RCC 7860 (cell line): ENCODE measurements around the gene APRT.

ENCODE experiments used
- DNase-seq: peaks from one replicate; pipeline ENCODE4 v3.0.0-alpha.2; 2015; ENCODE audit warnings: low spot score
- FAIRE-seq: peaks from 2 replicates; lab custom pipeline; 2012; peaks lifted over from hg19 to GRCh38; lab: Jason Lieb, UNC

Gene APRT

DNA sequence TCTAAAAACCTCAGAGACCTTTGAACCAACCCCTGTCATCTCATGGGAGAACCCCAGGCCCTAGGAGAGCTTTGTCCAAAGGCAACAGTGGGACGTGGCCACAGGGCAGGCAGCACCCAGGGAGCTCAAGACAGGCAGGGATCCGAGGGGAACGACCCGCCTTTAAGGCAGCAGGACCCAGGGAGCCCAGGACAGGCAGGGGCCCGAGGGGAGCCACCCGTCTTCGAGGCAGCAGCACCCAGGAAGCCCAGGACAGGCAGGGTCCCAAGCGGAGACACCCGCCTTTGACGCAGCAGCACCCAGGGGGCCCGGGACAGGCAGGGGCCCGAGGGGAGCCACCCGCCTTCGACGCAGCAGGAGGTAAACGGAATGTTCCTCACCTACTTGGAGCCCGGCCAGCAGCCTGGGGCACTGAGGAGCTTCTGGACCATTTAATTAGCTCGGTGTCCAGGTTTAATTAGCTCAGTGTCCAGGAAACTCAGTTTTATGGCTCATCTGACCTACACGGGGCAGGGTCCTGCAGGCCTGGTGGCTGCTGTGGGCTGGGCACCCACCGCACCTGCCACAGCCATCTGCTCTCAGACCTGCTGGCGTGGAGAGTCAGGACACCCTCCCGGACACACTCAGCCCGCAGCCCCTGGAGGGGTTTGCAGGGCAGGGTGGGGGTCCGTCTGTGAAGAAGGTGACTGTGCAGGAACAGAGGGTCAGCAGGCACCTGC lies 51.1 kb downstream of the APRT start:
- FAIRE-seq = no peak
- no peak for DNase-seq

DNA sequence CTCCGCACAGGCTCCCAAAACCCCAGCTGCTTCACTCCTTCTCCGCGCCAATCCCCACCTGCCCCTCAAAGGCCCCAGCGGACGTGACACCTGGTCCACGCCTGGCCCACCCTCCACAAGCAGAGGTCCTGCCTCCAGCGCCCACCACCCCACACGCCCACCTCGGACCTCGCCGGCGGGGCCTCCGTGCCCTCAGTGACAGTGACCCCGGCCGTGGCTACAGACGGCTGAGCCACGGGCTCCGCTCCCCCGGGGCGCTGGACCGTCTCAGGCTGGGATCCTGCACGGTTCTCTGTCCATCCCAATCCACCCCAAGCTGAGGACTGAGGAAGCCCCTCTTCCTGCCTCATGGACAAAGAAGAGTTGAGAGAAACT lies 51.8 kb downstream of the APRT start:
- DNase-seq = no peak
- FAIRE-seq = no peak
